Neuronal stem cell (in vitro differentiated cells): ENCODE measurements around the gene BPIFB2.
A peak's percentile ranks its signal among the peaks of the same experiment; 100 is the strongest.

Source experiments
- DNase-seq: peaks from one replicate; pipeline ENCODE4 v3.0.0-alpha.2; 2013; ENCODE audit warnings: low spot score
- H2AFZ ChIP-seq: one replicate; pipeline ENCODE4 v1.6.1; 2013; ENCODE audit warnings: mild to moderate bottlenecking, low read length, inconsistent platforms
- H2AK5ac ChIP-seq: 2 replicates; pipeline ENCODE4 v1.6.1; 2013; ENCODE audit warnings: low read depth, mild to moderate bottlenecking, inconsistent platforms, low read length, moderate library complexity, mixed read lengths
- H2BK120ac ChIP-seq: 2 replicates; pipeline ENCODE4 v1.6.1; 2013; ENCODE audit warnings: low read depth, mild to moderate bottlenecking, inconsistent platforms, low read length, moderate library complexity, mixed read lengths
- H2BK12ac ChIP-seq: one replicate; pipeline ENCODE4 v1.6.1; 2013; ENCODE audit warnings: low read length, inconsistent platforms
- H2BK15ac ChIP-seq: 2 replicates; pipeline ENCODE4 v1.6.1; 2013; ENCODE audit warnings: mild to moderate bottlenecking, low read length, inconsistent platforms, mixed read lengths
- H2BK5ac ChIP-seq: one replicate; pipeline ENCODE4 v1.6.1; 2013; ENCODE audit warnings: inconsistent platforms, mild to moderate bottlenecking, low read length, moderate library complexity
- H3K14ac ChIP-seq: one replicate; pipeline ENCODE4 v1.6.1; 2013; ENCODE audit warnings: low read length, inconsistent platforms
- H3K18ac ChIP-seq: 2 replicates; pipeline ENCODE4 v1.6.1; 2013; ENCODE audit warnings: low read length, inconsistent platforms
- H3K23ac ChIP-seq: 2 replicates; pipeline ENCODE4 v1.6.1; 2013; ENCODE audit warnings: low read depth, mild to moderate bottlenecking, mixed read lengths, low read length, inconsistent platforms; ENCODE audit not compliant: poor library complexity
- H3K27ac ChIP-seq: replicated peaks from 3 replicates; pipeline ENCODE4 v1.5.1; 2013; ENCODE audit warnings: low read length, inconsistent platforms
- H3K27me3 ChIP-seq, 3 experiments: 2 replicates each; pipeline ENCODE4 v1.6.1; 2013; ENCODE audit warnings: low read length in 3 of 3, mild to moderate bottlenecking in 2 of 3, inconsistent platforms in 1 of 3, low read depth in 1 of 3, mixed read lengths in 1 of 3, moderate library complexity in 1 of 3; ENCODE audit not compliant: control insufficient read depth in 3 of 3, insufficient read depth in 3 of 3
- H3K36me3 ChIP-seq, 2 donors: replicated peaks in 1 of 2; 2 replicates each; pipeline ENCODE4 v1.6.1; 2013; ENCODE audit warnings: low read length in 2 of 2; ENCODE audit not compliant: control insufficient read depth in 2 of 2, insufficient read depth in 2 of 2
- H3K4ac ChIP-seq: 2 replicates; pipeline ENCODE4 v1.6.1; 2013; ENCODE audit warnings: inconsistent platforms, mild to moderate bottlenecking, low read length, moderate library complexity
- H3K4me1 ChIP-seq, 2 donors: 1 replicate in 1 of 2; 2 replicates in 1 of 2; pipeline ENCODE4 v1.6.1; 2013; ENCODE audit warnings: low read length in 2 of 2, low read depth in 1 of 2; ENCODE audit not compliant: control insufficient read depth in 2 of 2, insufficient read depth in 1 of 2
- H3K4me2 ChIP-seq: one replicate; pipeline ENCODE4 v1.6.1; 2013; ENCODE audit warnings: mild to moderate bottlenecking, low read length, inconsistent platforms; ENCODE audit not compliant: insufficient read depth, poor library complexity, severe bottlenecking
- H3K4me3 ChIP-seq, 2 donors: 2 replicates each; pipeline ENCODE4 v1.5.1; 2013; ENCODE audit warnings: low read length in 2 of 2, mild to moderate bottlenecking in 2 of 2, inconsistent platforms in 1 of 2, moderate library complexity in 1 of 2
- H3K79me1 ChIP-seq: one replicate; pipeline ENCODE4 v1.6.1; 2013; ENCODE audit warnings: low read depth, mild to moderate bottlenecking, inconsistent platforms, low read length, moderate library complexity
- H3K9ac ChIP-seq: one replicate; pipeline ENCODE4 v1.6.1; 2013; ENCODE audit warnings: mild to moderate bottlenecking, low read depth, low read length, inconsistent platforms; ENCODE audit not compliant: poor library complexity
- H3K9me3 ChIP-seq, 2 donors: replicated peaks in 1 of 2; 2 replicates each; pipeline versions ENCODE3 to v1.6.1; 2013; ENCODE audit warnings: low read length in 2 of 2, mild to moderate bottlenecking in 2 of 2, inconsistent platforms in 1 of 2, low read depth in 1 of 2, mixed read lengths in 1 of 2, moderate library complexity in 1 of 2; ENCODE audit not compliant: control insufficient read depth in 2 of 2, insufficient read depth in 1 of 2
- H4K8ac ChIP-seq: one replicate; pipeline ENCODE4 v1.6.1; 2013; ENCODE audit warnings: low read depth, mild to moderate bottlenecking, inconsistent platforms, low read length, moderate library complexity
- H4K91ac ChIP-seq: one replicate; pipeline ENCODE4 v1.6.1; 2013; ENCODE audit warnings: low read length, low read depth, mild to moderate bottlenecking, inconsistent platforms; ENCODE audit not compliant: poor library complexity
- WGBS, 2 donors: extraction: QIAGEN DNeasy Blood & Tissue Kit; methylation state at CpG; one replicate each; pipeline ENCODE4 v1.1.7; 2013; ENCODE audit warnings: missing lambda C conversion rate in 2 of 2, mixed read lengths in 1 of 2; ENCODE audit not compliant: insufficient read length in 2 of 2, insufficient replicate concordance in 1 of 2; ENCODE audit errors: extremely low coverage in 2 of 2; 5-methylcytosine and 5-hydroxymethylcytosine counted together

The BPIFB2 gene

GRCh38 chr20:33015700-33016580 is 8.4 kb downstream of the BPIFB2 start:
- Histone ChIP-seq H3K23ac (peak overlapping the region; percentile 60), H4K8ac (no peak overlapping the region), H3K9ac (no peak overlapping the region), H3K27me3 (peaks cover 0 to 39% (median 0%) of the 10 kb centered on the region in 3 experiments), H3K18ac (peak overlapping the region; percentile 72), H3K4ac (no peak overlapping the region), H2AFZ (no peak overlapping the region), H2BK120ac (no peak overlapping the region), H2BK5ac (no peak overlapping the region), H3K27ac (no peak overlapping the region), H3K4me3 (no peak overlapping the region), H3K36me3 (no peaks in the 10 kb centered on the region), H3K14ac (peak overlapping the region; percentile 77), H3K4me1 (peaks cover 0 to 2% of the 10 kb centered on the region in 2 donors), H2AK5ac (peak overlapping the region; percentile 87), H2BK12ac (peak overlapping the region; percentile 5), H3K4me2 (no peak overlapping the region), H3K9me3 (no peaks in the 10 kb centered on the region), H2BK15ac (no peak overlapping the region), H3K79me1 (peaks cover 2% of the 10 kb centered on the region), H4K91ac (no peak overlapping the region)
- no peak for DNase-seq
- WGBS, 2 donors: no CpG with 5 or more reads among the region's 15 CpGs

DNA sequence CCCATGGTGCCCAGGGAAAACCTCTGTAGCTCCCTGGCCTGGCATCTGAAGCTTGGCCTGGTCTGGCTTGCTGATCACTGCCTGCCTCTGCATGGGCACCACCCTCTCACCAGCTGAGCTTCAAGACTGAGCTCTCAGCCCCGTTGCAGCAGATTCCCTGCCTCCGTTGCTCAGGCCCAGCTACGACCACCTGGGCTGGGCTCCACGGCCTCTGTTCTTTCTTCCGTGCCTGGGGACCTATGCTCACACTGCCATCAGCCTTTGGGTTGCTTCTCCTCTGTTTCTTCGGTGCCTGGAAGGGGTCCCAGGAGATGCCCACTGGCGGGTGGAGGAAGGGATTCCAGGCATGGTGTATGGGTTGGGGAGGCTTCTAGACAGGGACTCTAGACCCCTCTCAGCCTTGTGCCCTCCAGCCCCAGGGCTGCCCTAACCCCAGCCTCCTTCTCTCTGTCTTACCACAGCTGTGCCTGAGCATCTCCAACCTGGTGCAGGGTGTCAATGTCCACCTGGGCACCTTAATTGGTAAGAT is 9.1 kb downstream of the BPIFB2 start:
- no peak overlapping the region for H3K4me3 ChIP-seq
- no peak overlapping the region for H2BK120ac ChIP-seq
- no peak overlapping the region for H2BK12ac ChIP-seq
- WGBS, 2 donors: no CpG with 5 or more reads among the region's 7 CpGs
- no peak overlapping the region for H3K4me2 ChIP-seq
- H4K91ac ChIP-seq: no peak overlapping the region
- H3K27me3 ChIP-seq: peaks cover 0 to 39% (median 0%) of the 10 kb centered on the region in 3 experiments
- H3K9ac ChIP-seq: no peak overlapping the region
- H3K4me1 ChIP-seq: peaks cover 0 to 2% of the 10 kb centered on the region in 2 donors
- peak overlapping the region; percentile 60 for H3K23ac ChIP-seq
- no peak overlapping the region for H4K8ac ChIP-seq
- peak overlapping the region; percentile 72 for H3K18ac ChIP-seq
- no peak overlapping the region for H2BK15ac ChIP-seq
- H3K27ac ChIP-seq: no peak overlapping the region
- peak overlapping the region; percentile 77 for H3K14ac ChIP-seq
- H2AK5ac ChIP-seq: peak overlapping the region; percentile 42
- DNase-seq: no peak
- H3K79me1 ChIP-seq: peaks cover 2% of the 10 kb centered on the region
- H3K4ac ChIP-seq: no peak overlapping the region
- H2AFZ ChIP-seq: no peak overlapping the region
- no peaks in the 10 kb centered on the region for H3K36me3 ChIP-seq
- no peak overlapping the region for H2BK5ac ChIP-seq
- H3K9me3 ChIP-seq: no peaks in the 10 kb centered on the region

DNA sequence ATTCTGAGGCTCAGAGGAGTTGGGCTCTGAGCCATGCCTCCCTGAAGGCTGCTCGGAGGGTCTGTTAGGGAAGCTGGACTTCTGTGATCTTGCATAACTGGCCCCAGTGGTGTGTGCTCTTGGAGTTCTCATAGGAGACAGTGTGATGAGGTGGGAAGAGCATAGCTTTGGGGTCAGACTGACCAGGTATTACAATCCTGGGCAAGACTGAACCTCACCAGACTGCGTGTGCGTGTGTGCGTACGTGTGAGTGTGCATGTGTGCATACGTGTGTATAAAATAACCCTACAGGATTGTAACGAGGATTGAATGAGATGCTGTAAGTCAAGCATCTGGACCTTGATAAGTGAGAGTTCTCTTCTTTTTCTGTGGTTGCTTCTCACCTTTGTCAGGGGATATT is 10.0 kb downstream of the BPIFB2 start:
- H3K4me3 ChIP-seq: no peak overlapping the region
- no peak overlapping the region for H3K27ac ChIP-seq
- H2BK15ac ChIP-seq: no peak overlapping the region
- H2AFZ ChIP-seq: no peak overlapping the region
- peaks cover 0 to 36% (median 0%) of the 10 kb centered on the region in 3 experiments for H3K27me3 ChIP-seq
- WGBS, 2 donors: no CpG with 5 or more reads among the region's 7 CpGs
- no peak overlapping the region for H3K4ac ChIP-seq
- no peak overlapping the region for H3K23ac ChIP-seq
- H2BK12ac ChIP-seq: no peak overlapping the region
- H3K14ac ChIP-seq: no peak overlapping the region
- H3K9ac ChIP-seq: peak overlapping the region; percentile 65
- H2BK120ac ChIP-seq: no peak overlapping the region
- DNase-seq: no peak
- H2AK5ac ChIP-seq: no peak overlapping the region
- H3K36me3 ChIP-seq: no peaks in the 10 kb centered on the region
- peak overlapping the region; percentile 21 for H3K18ac ChIP-seq
- H2BK5ac ChIP-seq: no peak overlapping the region
- no peak overlapping the region for H3K4me2 ChIP-seq
- no peaks in the 10 kb centered on the region for H3K9me3 ChIP-seq
- H3K79me1 ChIP-seq: peaks cover 2% of the 10 kb centered on the region
- H4K8ac ChIP-seq: no peak overlapping the region
- no peak overlapping the region for H4K91ac ChIP-seq
- peaks cover 0 to 2% of the 10 kb centered on the region in 2 donors for H3K4me1 ChIP-seq
